K562 (cell line): ENCODE results near the gene DHX58. TPM values are rescaled to one million over a fixed set of nuclear protein-coding genes. Genes with fewer than 3 reads are reported as not detected.
A peak's percentile ranks its signal among the peaks of the same experiment; 100 is the strongest.

Source experiments
- ATAC-seq: fragments of 200-7000 bp; cut with Tn5 transposase; 3 replicates; pipeline ENCODE4 v1.9.1; 2020; ENCODE audit warnings: moderate library complexity
- BruUV-seq: library from RNA; stranded (reverse); fragments of 400-500 nt; replicated peaks from 2 replicates; lab custom pipeline; 2021; lab: Mats Ljungman, UMichigan
- CTCF ChIA-PET: fragments of 300-600 bp; formaldehyde crosslinking; extraction: SDS; loops from one replicate; lab custom pipeline; 2021; ENCODE audit warnings: low intra/inter-chr PET ratio; lab: Yijun Ruan, JAX
- POLR2A ChIA-PET: fragments of 300-600, 350-650 bp; sonication (Branson Sonifier 250); formaldehyde crosslinking; extraction: SDS; loops from one replicate; lab custom pipeline; 2021; ENCODE audit warnings: antibody characterized with exemption, inconsistent platforms; lab: Yijun Ruan, JAX
- DNase-seq, 4 experiments: peaks; one replicate each; pipeline versions ENCODE4 v3.0.0 to v3.0.0-alpha.2; 2011 to 2018; ENCODE audit warnings: low spot score in 3 of 4, mixed read lengths in 3 of 4; ENCODE audit errors: extremely low read depth in 1 of 4
- FAIRE-seq: peaks from 2 replicates; lab custom pipeline; 2011; peaks lifted over from hg19 to GRCh38; lab: Jason Lieb, UNC
- H2AFZ ChIP-seq: 2 replicates; pipeline ENCODE4 v1.6.0; 2011; ENCODE audit warnings: low read depth, low read length, control low read depth, inconsistent platforms
- H3K27ac ChIP-seq: fragments of 200-600 bp; 3 replicates; pipeline ENCODE4 v1.8.0; 2011; ENCODE audit warnings: low read depth, mild to moderate bottlenecking, control low read depth, inconsistent platforms, low read length, moderate library complexity, mixed read lengths; ENCODE audit errors: extremely low read depth
- H3K27me3 ChIP-seq, 2 experiments: fragments of 300-600 bp in 1 of 2; 2 replicates in 1 of 2; 3 replicates in 1 of 2; pipeline versions ENCODE4 v1.6.0 to v1.8.0; 2011; ENCODE audit warnings: inconsistent platforms in 2 of 2, low read length in 2 of 2, mild to moderate bottlenecking in 1 of 2, mixed read lengths in 1 of 2, moderate library complexity in 1 of 2; ENCODE audit not compliant: control insufficient read depth in 2 of 2, insufficient read depth in 2 of 2
- H3K36me3 ChIP-seq: fragments of 300-600 bp; 3 replicates; pipeline ENCODE4 v1.8.0; 2011; ENCODE audit warnings: mild to moderate bottlenecking, low read length, inconsistent platforms; ENCODE audit not compliant: control insufficient read depth, insufficient read depth
- H3K4me1 ChIP-seq, 2 experiments: fragments of 200-600 bp in 1 of 2; replicated peaks in 1 of 2; 2 replicates in 1 of 2; 3 replicates in 1 of 2; pipeline versions ENCODE4 v1.5.1 to v1.8.0; 2011; ENCODE audit warnings: inconsistent platforms in 2 of 2, low read length in 2 of 2, mild to moderate bottlenecking in 1 of 2, mixed read lengths in 1 of 2, moderate library complexity in 1 of 2; ENCODE audit not compliant: control insufficient read depth in 2 of 2, insufficient read depth in 2 of 2
- H3K4me2 ChIP-seq: 2 replicates; pipeline ENCODE4 v1.6.1; 2011; ENCODE audit warnings: low read length, control low read depth, inconsistent platforms, mixed read lengths; ENCODE audit not compliant: insufficient read depth
- H3K4me3 ChIP-seq: fragments of 200-600 bp; sonication (generic), shearing (Covaris generic); 2 replicates; pipeline ENCODE4 v1.5.1; 2016; ENCODE audit warnings: control low read depth, inconsistent platforms
- H3K79me2 ChIP-seq: fragments of 200-600 bp; 3 replicates; pipeline ENCODE4 v1.8.0; 2011; ENCODE audit warnings: low read length, inconsistent platforms; ENCODE audit not compliant: control insufficient read depth, insufficient read depth
- H3K9ac ChIP-seq, 2 experiments: 2 replicates each; pipeline versions ENCODE4 v1.6.0 to v1.6.1; 2011; ENCODE audit warnings: low read depth in 2 of 2, low read length in 2 of 2, control low read depth in 1 of 2, inconsistent platforms in 1 of 2, mild to moderate bottlenecking in 1 of 2, mixed read lengths in 1 of 2; ENCODE audit not compliant: insufficient read depth in 1 of 2
- H3K9me1 ChIP-seq: one replicate; pipeline ENCODE4 v1.6.0; 2011; ENCODE audit warnings: inconsistent platforms, mild to moderate bottlenecking, low read length, moderate library complexity; ENCODE audit not compliant: control insufficient read depth, insufficient read depth
- H3K9me3 ChIP-seq: replicated peaks from 2 replicates; pipeline ENCODE4 v1.5.1; 2011; ENCODE audit warnings: low read depth, low read length, inconsistent platforms; ENCODE audit not compliant: control insufficient read depth, insufficient read depth
- H4K20me1 ChIP-seq: replicated peaks from 2 replicates; pipeline ENCODE4 v1.6.1; 2011; ENCODE audit warnings: low read length, inconsistent platforms, mixed read lengths; ENCODE audit not compliant: control insufficient read depth, insufficient read depth
- MAFF ChIP-seq: IDR thresholded peaks from 2 replicates; pipeline ENCODE4 v1.6.1; 2012; ENCODE audit warnings: low read length, improper control_type of control experiment
- POLR2A ChIP-seq: fragments of 450-650 bp; conservative IDR thresholded peaks from 2 replicates; pipeline ENCODE4 v1.6.1; 2016
- RBM34 ChIP-seq: fragments of 200-400 bp; formaldehyde crosslinking; IDR thresholded peaks from 2 replicates; pipeline ENCODE4 v1.6.1; 2018; ENCODE audit warnings: low read length, borderline replicate concordance; ENCODE audit not compliant: insufficient read depth
- SREBF1 ChIP-seq: fragments of 150-350 bp; IDR thresholded peaks from 2 replicates; pipeline ENCODE4 v1.6.1; 2014; ENCODE audit warnings: antibody characterized with exemption, low read depth, low read length, borderline replicate concordance
- TEAD2 ChIP-seq: fragments of 450-650 bp; IDR thresholded peaks from 2 replicates; pipeline ENCODE4 v1.6.1; 2016; ENCODE audit warnings: missing genetic modification characterization, control low read depth, missing compliant biosample characterization
- ZNF780A ChIP-seq: fragments of 250-450 bp; sonication (Bioruptor Pico); IDR thresholded peaks from 2 replicates; pipeline ENCODE4 v1.5.0; 2021; ENCODE audit warnings: mild to moderate bottlenecking
- WGBS: fragments of 100-300 bp; shearing (Covaris generic); methylation state at CpG from one replicate; pipeline ENCODE4 v1.1.6; 2016; ENCODE audit warnings: low coverage, mixed read lengths; ENCODE audit not compliant: insufficient coverage; ENCODE audit errors: missing lambda C conversion rate; 5-methylcytosine and 5-hydroxymethylcytosine counted together
- in situ Hi-C: fragments of 300-500 bp; cut with MboI; formaldehyde crosslinking; loops from 4 replicates; pipeline ENCODE4 v1.15.0; 2018; ENCODE audit warnings: inconsistent platforms, mixed read lengths
- intact Hi-C: fragments of 100-400 bp; cut with micrococcal nuclease; formaldehyde crosslinking; loops from 2 replicates; pipeline ENCODE4 v1.14.2; 2022
- polyA plus RNA-seq, 8 experiments: library from polyadenylated mRNA; depleted of rRNA in 4 of 8; stranded (reverse) in 5 of 8; unstranded in 3 of 8; fragments of >200 nt; fragmentation: Nextera tagmentation in 2 of 8; fragmentation: Illumina TruSeq in 1 of 8; extraction: Ambion mirVana in 2 of 8; extraction: Trizol in 1 of 8; gene quantifications; 2 replicates each; pipeline versions ENCODE4 v1.2.1 to v1.2.3, GENCODE V29; 2011 to 2014; ENCODE audit warnings: inconsistent platforms in 1 of 8, missing spikeins in 1 of 8
- total RNA-seq, 7 experiments: library from RNA; depleted of rRNA in 6 of 7; stranded (reverse); fragments of >200 nt in 6 of 7; fragmentation: Illumina TruSeq in 2 of 7; extraction: Trizol in 2 of 7; gene quantifications; 2 replicates each; pipeline versions ENCODE4 v1.2.1 to v1.2.3, GENCODE V29; 2011 to 2021; ENCODE audit warnings: low replicate concordance in 1 of 7
- TF ChIP-seq, protein P1 (sequence below), 3 experiments: IDR thresholded peaks in 2 of 3; conservative IDR thresholded peaks in 1 of 3; 2 replicates each; pipeline ENCODE4 v1.5.1; 2011 to 2012; ENCODE audit warnings: low read length in 3 of 3, mild to moderate bottlenecking in 3 of 3, control low read depth in 2 of 3, improper control_type of control experiment in 1 of 3, inconsistent platforms in 1 of 3, low read depth in 1 of 3, mixed read lengths in 1 of 3, moderate library complexity in 1 of 3; ENCODE audit not compliant: insufficient read depth in 2 of 3

DHX58 gene
- total and polyA plus RNA-seq, 9 of the 15 experiments (the other 6 are each of a cell fraction or from before 2014, with no cell fraction given) = 0.15 to 3.0 (median 1.4) TPM

DNA sequence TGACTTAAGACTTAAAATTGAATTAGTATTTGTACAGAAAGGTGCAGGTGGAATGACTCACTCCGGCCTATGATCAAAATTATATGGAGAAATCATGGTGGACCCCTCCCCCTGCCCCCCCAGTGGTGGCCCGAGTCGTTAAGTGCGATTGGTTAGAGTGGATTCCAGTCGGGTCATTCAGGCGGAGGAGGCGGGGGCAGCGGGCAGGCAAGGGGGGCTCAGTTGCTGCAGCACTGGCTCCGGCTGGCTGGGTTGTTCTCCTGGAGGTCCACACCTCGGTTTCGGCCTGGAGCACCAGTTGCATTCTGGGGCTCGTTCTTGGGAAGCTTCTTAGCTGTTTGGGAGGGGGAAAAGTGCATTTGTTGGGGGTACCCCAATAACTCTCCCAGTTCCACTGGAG lies 13.1 kb upstream of the DHX58 start (continued):
- no peak for TF ChIP-seq RBM34
- no peak for TF ChIP-seq TEAD2 (tag)
- TF ChIP-seq ZNF780A (CRISPR knock-in tag) = no peak
- TF ChIP-seq, all 486 proteins: peak for 0

DNA sequence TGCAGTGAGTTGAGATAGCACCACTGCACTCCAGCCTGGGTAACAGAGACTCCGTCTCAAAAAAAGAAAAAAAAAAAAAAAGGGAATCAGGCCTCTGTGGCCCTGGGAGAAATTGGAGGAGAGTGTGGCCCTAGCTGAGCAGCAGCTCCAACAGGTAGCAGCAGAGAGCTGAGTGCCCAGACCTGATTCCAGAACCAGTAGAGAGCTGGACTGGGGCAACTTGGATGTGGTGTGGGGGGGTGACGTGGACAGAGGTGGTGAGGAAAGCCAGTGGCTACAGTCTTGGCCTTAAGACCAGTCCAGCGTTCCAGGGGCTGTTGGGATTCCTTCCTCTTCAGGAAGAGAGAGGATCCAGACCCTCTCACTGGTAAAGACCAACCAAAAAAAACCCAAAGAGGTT lies 11.7 kb upstream of the DHX58 start:
- CTCF ChIA-PET = no interaction called here
- H3K36me3 ChIP-seq = peaks cover 58% of the 10 kb centered on the region
- in situ Hi-C loops = loop anchor here (25.0 kb wide), 1 partner anchor 387 kb away; the partner anchor contains the start of gene HAP1

More for the DNA sequence above, 11.7 kb upstream of the DHX58 start:
- H3K27me3 ChIP-seq = no peaks in the 10 kb centered on the region
- peaks cover 13 to 34% of the 10 kb centered on the region in 2 experiments for H3K4me1 ChIP-seq
- ATAC-seq = no peak
- POLR2A ChIA-PET = interaction anchor here (0.6 to 0.9 kb wide), 2 partner anchors 85 to 104 kb away, joined by 3 read pairs; partner anchors contain the start of gene NKIRAS2
- H3K9me1 ChIP-seq = peaks cover 3% of the 10 kb centered on the region
- intact Hi-C loops = no loop called here
- no peaks in the 10 kb centered on the region for H3K9me3 ChIP-seq
- DNase-seq = no peak
- no peak overlapping the region for H3K27ac ChIP-seq
- FAIRE-seq = no peak
- H3K9ac ChIP-seq = no peak overlapping the region
- TF ChIP-seq SREBF1 = no peak
- peak; percentile 30; the same call in 1 of the 2 replicates for TF ChIP-seq POLR2A
- TF ChIP-seq MAFF = no peak
- TF ChIP-seq, protein P1, sequence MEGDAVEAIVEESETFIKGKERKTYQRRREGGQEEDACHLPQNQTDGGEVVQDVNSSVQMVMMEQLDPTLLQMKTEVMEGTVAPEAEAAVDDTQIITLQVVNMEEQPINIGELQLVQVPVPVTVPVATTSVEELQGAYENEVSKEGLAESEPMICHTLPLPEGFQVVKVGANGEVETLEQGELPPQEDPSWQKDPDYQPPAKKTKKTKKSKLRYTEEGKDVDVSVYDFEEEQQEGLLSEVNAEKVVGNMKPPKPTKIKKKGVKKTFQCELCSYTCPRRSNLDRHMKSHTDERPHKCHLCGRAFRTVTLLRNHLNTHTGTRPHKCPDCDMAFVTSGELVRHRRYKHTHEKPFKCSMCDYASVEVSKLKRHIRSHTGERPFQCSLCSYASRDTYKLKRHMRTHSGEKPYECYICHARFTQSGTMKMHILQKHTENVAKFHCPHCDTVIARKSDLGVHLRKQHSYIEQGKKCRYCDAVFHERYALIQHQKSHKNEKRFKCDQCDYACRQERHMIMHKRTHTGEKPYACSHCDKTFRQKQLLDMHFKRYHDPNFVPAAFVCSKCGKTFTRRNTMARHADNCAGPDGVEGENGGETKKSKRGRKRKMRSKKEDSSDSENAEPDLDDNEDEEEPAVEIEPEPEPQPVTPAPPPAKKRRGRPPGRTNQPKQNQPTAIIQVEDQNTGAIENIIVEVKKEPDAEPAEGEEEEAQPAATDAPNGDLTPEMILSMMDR (IDR thresholded peaks at IDR 0.05 in 2 of 3, conservative IDR thresholded peaks at IDR 0.05 in 1 of 3; ENCODE audit: insufficient read depth in 2 of 3, low read depth in 1 of 3, low read length in 3 of 3) = peak in 2 of 3 experiments; percentile 4 to 14; a peak in 2 of 6 replicates
- peaks cover 10% of the 10 kb centered on the region; the same call in 2 of the 3 replicates for H3K79me2 ChIP-seq
- H4K20me1 ChIP-seq = no peaks in the 10 kb centered on the region
- H2AFZ ChIP-seq = no peak overlapping the region
- 92% methylated on average over 3 of the region's 3 CpGs for WGBS
- no peak overlapping the region for H3K4me2 ChIP-seq
- BruUV-seq = no TSS peak
- H3K4me3 ChIP-seq = no peak overlapping the region
